HEK293 (cell line): ENCODE data around the gene ARHGEF40.

ENCODE experiments used
- CTCF ChIA-PET: fragments of 350-600 bp; formaldehyde crosslinking; extraction: SDS; loops from one replicate; lab custom pipeline; 2021; ENCODE audit warnings: antibody characterized with exemption; lab: Yijun Ruan, JAX
- POLR2A ChIA-PET: fragments of 300-600 bp; formaldehyde crosslinking; extraction: SDS; loops from one replicate; lab custom pipeline; 2020; ENCODE audit warnings: antibody characterized with exemption, inconsistent platforms; lab: Yijun Ruan, JAX
- H3K27ac ChIP-seq: fragments of 200-500 bp; sonication (Bioruptor generic); 2 replicates; pipeline ENCODE4 v1.5.1; 2014; ENCODE audit warnings: low read depth, low read length, control low read depth, inconsistent platforms; ENCODE audit errors: extremely low read depth
- H3K36me3 ChIP-seq, 2 experiments: fragments of 200-500 bp in 1 of 2; sonication (Bioruptor generic) in 1 of 2; 1 replicate in 1 of 2; 2 replicates in 1 of 2; pipeline ENCODE4 v1.5.1; 2014 to 2017; ENCODE audit warnings: inconsistent platforms in 2 of 2, low read length in 2 of 2; ENCODE audit not compliant: control insufficient read depth in 2 of 2, insufficient read depth in 1 of 2
- H3K4me1 ChIP-seq: fragments of 200-500 bp; sonication (Bioruptor generic); 2 replicates; pipeline ENCODE4 v1.5.1; 2014; ENCODE audit warnings: mild to moderate bottlenecking, low read length, inconsistent platforms; ENCODE audit not compliant: control insufficient read depth, insufficient read depth
- H3K4me3 ChIP-seq: 2 replicates; pipeline ENCODE4 v1.5.1; 2011; ENCODE audit warnings: low read depth, mild to moderate bottlenecking, control low read depth, low read length, moderate library complexity
- H3K9me3 ChIP-seq: fragments of 200-500 bp; sonication (Bioruptor generic); 2 replicates; pipeline ENCODE4 v1.5.1; 2014; ENCODE audit warnings: low read depth, low read length, inconsistent platforms; ENCODE audit not compliant: control insufficient read depth, insufficient read depth
- BCL11B ChIP-seq: fragments of 450-650 bp; formaldehyde crosslinking; IDR thresholded peaks from 2 replicates; pipeline ENCODE4 v1.5.1; 2016; ENCODE audit warnings: low read depth, missing biosample characterization, missing genetic modification characterization
- KLF9 ChIP-seq: fragments of 450-650 bp; formaldehyde crosslinking; IDR thresholded peaks from 2 replicates; pipeline ENCODE4 v1.5.1; 2016; ENCODE audit warnings: missing biosample characterization, missing genetic modification characterization, low read depth
- YY1 ChIP-seq: fragments of 450-650 bp; formaldehyde crosslinking; IDR thresholded peaks from 2 replicates; pipeline ENCODE4 v1.5.1; 2018; ENCODE audit warnings: missing biosample characterization, missing genetic modification characterization
- ZFP41 ChIP-seq: fragments of 450-650 bp; formaldehyde crosslinking; IDR thresholded peaks from 2 replicates; pipeline ENCODE4 v1.5.1; 2016; ENCODE audit warnings: missing biosample characterization, missing genetic modification characterization, borderline replicate concordance
- ZNF114 ChIP-seq: fragments of 450-650 bp; formaldehyde crosslinking; IDR thresholded peaks from 2 replicates; pipeline ENCODE4 v1.5.0; 2017; ENCODE audit warnings: missing biosample characterization, missing genetic modification characterization
- ZNF140 ChIP-seq: fragments of 450-650 bp; formaldehyde crosslinking; IDR thresholded peaks from 2 replicates; pipeline ENCODE4 v1.5.1; 2016; ENCODE audit warnings: missing biosample characterization, missing genetic modification characterization
- ZNF223 ChIP-seq: fragments of 450-650 bp; formaldehyde crosslinking; IDR thresholded peaks from 2 replicates; pipeline ENCODE4 v1.5.1; 2016; ENCODE audit warnings: missing biosample characterization, missing genetic modification characterization
- ZNF311 ChIP-seq: fragments of 450-650 bp; formaldehyde crosslinking; IDR thresholded peaks from 2 replicates; pipeline ENCODE4 v1.5.1; 2017; ENCODE audit warnings: missing biosample characterization, missing genetic modification characterization, borderline replicate concordance
- ZNF37A ChIP-seq: fragments of 450-650 bp; IDR thresholded peaks from 2 replicates; pipeline ENCODE4 v1.5.1; 2018; ENCODE audit warnings: missing biosample characterization, missing genetic modification characterization
- ZNF585B ChIP-seq: fragments of 450-650 bp; formaldehyde crosslinking; IDR thresholded peaks from 2 replicates; pipeline ENCODE4 v1.5.1; 2016; ENCODE audit warnings: missing biosample characterization, missing genetic modification characterization
- ZNF677 ChIP-seq: fragments of 450-650 bp; IDR thresholded peaks from 2 replicates; pipeline ENCODE4 v1.5.0; 2018; ENCODE audit warnings: missing biosample characterization, mild to moderate bottlenecking, missing genetic modification characterization, moderate library complexity
- ZNF792 ChIP-seq: fragments of 450-650 bp; formaldehyde crosslinking; IDR thresholded peaks from 2 replicates; pipeline ENCODE4 v1.5.1; 2016; ENCODE audit warnings: missing biosample characterization, missing genetic modification characterization
- TF ChIP-seq, protein P1 (sequence below): fragments of 450-650 bp; formaldehyde crosslinking; conservative IDR thresholded peaks from 2 replicates; pipeline ENCODE4 v1.5.1; 2016; ENCODE audit warnings: low read depth, missing biosample characterization, missing genetic modification characterization
- TF ChIP-seq, protein P2 (sequence below): fragments of 450-650 bp; formaldehyde crosslinking; IDR thresholded peaks from 2 replicates; pipeline ENCODE4 v1.5.1; 2016; ENCODE audit warnings: missing biosample characterization, missing genetic modification characterization
- TF ChIP-seq, protein P3 (sequence below): fragments of 450-650 bp; IDR thresholded peaks from 2 replicates; pipeline ENCODE4 v1.5.1; 2018; ENCODE audit warnings: missing biosample characterization, mild to moderate bottlenecking, missing genetic modification characterization
- TF ChIP-seq, protein P4 (sequence below): fragments of 450-650 bp; formaldehyde crosslinking; IDR thresholded peaks from 2 replicates; pipeline ENCODE4 v1.5.1; 2016; ENCODE audit warnings: missing biosample characterization, missing genetic modification characterization
- TF ChIP-seq, protein P5 (sequence below): IDR thresholded peaks from 2 replicates; pipeline ENCODE4 v1.6.1; 2011; ENCODE audit warnings: mild to moderate bottlenecking, low read depth, low read length, borderline replicate concordance
- TF ChIP-seq, protein P6 (sequence below): fragments of 450-650 bp; formaldehyde crosslinking; IDR thresholded peaks from 2 replicates; pipeline ENCODE4 v1.5.1; 2016; ENCODE audit warnings: missing biosample characterization, missing genetic modification characterization

The ARHGEF40 gene

DNA sequence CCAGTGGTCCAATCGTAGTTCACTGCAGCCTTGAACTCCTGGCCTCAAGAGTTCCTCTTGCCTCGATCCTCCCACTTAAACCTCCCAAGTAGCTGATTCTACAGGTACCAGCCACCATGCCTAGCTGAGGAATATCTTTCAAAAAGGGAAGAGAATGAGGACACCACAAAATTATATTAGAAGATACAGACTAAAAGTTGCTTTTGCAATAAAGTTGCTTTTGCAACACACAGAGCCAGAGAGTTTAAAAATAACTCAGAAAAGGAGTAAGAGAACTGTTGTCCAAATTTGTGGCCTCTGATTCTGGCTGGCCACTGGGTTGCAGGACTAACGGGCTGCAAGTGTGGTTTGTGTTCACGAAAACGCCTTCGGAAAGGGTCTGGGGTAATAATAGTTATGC, 50.6 kb downstream of the ARHGEF40 start (continued):
- TF ChIP-seq, protein P1, sequence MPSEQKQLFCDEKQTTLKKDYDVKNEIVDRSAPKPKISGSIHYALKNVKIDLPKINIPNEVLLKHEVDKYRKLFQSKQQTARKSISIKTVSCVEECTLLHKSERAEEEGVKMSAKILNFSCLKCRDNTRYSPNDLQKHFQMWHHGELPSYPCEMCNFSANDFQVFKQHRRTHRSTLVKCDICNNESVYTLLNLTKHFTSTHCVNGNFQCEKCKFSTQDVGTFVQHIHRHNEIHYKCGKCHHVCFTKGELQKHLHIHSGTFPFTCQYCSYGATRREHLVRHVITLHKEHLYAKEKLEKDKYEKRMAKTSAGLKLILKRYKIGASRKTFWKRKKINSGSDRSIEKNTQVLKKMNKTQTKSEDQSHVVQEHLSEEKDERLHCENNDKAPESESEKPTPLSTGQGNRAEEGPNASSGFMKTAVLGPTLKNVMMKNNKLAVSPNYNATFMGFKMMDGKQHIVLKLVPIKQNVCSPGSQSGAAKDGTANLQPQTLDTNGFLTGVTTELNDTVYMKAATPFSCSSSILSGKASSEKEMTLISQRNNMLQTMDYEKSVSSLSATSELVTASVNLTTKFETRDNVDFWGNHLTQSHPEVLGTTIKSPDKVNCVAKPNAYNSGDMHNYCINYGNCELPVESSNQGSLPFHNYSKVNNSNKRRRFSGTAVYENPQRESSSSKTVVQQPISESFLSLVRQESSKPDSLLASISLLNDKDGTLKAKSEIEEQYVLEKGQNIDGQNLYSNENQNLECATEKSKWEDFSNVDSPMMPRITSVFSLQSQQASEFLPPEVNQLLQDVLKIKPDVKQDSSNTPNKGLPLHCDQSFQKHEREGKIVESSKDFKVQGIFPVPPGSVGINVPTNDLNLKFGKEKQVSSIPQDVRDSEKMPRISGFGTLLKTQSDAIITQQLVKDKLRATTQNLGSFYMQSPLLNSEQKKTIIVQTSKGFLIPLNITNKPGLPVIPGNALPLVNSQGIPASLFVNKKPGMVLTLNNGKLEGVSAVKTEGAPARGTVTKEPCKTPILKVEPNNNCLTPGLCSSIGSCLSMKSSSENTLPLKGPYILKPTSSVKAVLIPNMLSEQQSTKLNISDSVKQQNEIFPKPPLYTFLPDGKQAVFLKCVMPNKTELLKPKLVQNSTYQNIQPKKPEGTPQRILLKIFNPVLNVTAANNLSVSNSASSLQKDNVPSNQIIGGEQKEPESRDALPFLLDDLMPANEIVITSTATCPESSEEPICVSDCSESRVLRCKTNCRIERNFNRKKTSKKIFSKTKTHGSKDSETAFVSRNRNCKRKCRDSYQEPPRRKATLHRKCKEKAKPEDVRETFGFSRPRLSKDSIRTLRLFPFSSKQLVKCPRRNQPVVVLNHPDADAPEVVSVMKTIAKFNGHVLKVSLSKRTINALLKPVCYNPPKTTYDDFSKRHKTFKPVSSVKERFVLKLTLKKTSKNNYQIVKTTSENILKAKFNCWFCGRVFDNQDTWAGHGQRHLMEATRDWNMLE (tag by site-specific recombination): no peak
- TF ChIP-seq ZNF585B (tag by site-specific recombination): no peak

DNA sequence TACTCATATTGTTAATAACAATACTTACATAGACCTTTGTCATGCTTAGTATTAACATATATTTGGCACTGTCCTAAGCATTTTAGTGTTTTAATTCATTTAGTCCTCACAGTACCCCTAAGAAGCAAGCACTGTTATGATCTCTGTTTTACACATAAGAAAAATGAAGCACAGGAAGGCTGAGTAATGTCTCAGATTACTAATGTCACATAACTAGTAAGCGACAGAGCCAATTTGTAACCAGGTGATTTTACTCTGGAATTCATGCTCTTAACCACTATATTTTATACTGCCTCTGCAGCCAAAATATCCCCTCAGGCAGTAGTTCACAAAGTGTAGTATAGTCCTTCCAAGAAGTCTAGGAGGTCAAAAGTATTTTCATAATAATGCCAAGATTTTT, 51.0 kb downstream of the ARHGEF40 start:
- H3K27ac ChIP-seq: no peak overlapping the region
- no peaks in the 10 kb centered on the region; a peak in 1 of 3 replicates for H3K36me3 ChIP-seq
- no peaks in the 10 kb centered on the region for H3K4me1 ChIP-seq
- ChIA-PET POLR2A (interaction anchor here (0.7 kb wide), 1 partner anchor 71 kb away, joined by 7 read pairs; no protein-coding TSS in a partner anchor), CTCF (no interaction called here)
- H3K4me3 ChIP-seq: no peak overlapping the region
- H3K9me3 ChIP-seq: no peaks in the 10 kb centered on the region
- TF ChIP-seq BCL11B (tag by site-specific recombination) (no peak), ZNF223 (tag by site-specific recombination) (no peak), ZNF311 (tag by site-specific recombination) (no peak), ZFP41 (no peak), ZNF37A (tag by site-specific recombination) (no peak), YY1 (no peak), ZNF140 (tag by site-specific recombination) (no peak), ZNF792 (tag by site-specific recombination) (no peak), ZNF114 (tag by site-specific recombination) (no peak), ZNF677 (no peak), KLF9 (tag by site-specific recombination) (no peak)
- TF ChIP-seq, protein P2, sequence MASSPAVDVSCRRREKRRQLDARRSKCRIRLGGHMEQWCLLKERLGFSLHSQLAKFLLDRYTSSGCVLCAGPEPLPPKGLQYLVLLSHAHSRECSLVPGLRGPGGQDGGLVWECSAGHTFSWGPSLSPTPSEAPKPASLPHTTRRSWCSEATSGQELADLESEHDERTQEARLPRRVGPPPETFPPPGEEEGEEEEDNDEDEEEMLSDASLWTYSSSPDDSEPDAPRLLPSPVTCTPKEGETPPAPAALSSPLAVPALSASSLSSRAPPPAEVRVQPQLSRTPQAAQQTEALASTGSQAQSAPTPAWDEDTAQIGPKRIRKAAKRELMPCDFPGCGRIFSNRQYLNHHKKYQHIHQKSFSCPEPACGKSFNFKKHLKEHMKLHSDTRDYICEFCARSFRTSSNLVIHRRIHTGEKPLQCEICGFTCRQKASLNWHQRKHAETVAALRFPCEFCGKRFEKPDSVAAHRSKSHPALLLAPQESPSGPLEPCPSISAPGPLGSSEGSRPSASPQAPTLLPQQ (tag by site-specific recombination): no peak
- TF ChIP-seq, protein P1 (tag by site-specific recombination): no peak
- TF ChIP-seq, protein P3, sequence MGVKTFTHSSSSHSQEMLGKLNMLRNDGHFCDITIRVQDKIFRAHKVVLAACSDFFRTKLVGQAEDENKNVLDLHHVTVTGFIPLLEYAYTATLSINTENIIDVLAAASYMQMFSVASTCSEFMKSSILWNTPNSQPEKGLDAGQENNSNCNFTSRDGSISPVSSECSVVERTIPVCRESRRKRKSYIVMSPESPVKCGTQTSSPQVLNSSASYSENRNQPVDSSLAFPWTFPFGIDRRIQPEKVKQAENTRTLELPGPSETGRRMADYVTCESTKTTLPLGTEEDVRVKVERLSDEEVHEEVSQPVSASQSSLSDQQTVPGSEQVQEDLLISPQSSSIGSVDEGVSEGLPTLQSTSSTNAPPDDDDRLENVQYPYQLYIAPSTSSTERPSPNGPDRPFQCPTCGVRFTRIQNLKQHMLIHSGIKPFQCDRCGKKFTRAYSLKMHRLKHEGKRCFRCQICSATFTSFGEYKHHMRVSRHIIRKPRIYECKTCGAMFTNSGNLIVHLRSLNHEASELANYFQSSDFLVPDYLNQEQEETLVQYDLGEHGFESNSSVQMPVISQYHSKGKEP (tag by site-specific recombination): no peak
- TF ChIP-seq, protein P4, sequence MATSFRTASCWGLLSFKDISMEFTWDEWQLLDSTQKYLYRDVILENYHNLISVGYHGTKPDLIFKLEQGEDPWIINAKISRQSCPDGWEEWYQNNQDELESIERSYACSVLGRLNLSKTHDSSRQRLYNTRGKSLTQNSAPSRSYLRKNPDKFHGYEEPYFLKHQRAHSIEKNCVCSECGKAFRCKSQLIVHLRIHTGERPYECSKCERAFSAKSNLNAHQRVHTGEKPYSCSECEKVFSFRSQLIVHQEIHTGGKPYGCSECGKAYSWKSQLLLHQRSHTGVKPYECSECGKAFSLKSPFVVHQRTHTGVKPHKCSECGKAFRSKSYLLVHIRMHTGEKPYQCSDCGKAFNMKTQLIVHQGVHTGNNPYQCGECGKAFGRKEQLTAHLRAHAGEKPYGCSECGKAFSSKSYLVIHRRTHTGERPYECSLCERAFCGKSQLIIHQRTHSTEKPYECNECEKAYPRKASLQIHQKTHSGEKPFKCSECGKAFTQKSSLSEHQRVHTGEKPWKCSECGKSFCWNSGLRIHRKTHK (tag by site-specific recombination): no peak
- TF ChIP-seq, protein P5, sequence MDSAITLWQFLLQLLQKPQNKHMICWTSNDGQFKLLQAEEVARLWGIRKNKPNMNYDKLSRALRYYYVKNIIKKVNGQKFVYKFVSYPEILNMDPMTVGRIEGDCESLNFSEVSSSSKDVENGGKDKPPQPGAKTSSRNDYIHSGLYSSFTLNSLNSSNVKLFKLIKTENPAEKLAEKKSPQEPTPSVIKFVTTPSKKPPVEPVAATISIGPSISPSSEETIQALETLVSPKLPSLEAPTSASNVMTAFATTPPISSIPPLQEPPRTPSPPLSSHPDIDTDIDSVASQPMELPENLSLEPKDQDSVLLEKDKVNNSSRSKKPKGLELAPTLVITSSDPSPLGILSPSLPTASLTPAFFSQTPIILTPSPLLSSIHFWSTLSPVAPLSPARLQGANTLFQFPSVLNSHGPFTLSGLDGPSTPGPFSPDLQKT: no peak
- TF ChIP-seq, protein P6, sequence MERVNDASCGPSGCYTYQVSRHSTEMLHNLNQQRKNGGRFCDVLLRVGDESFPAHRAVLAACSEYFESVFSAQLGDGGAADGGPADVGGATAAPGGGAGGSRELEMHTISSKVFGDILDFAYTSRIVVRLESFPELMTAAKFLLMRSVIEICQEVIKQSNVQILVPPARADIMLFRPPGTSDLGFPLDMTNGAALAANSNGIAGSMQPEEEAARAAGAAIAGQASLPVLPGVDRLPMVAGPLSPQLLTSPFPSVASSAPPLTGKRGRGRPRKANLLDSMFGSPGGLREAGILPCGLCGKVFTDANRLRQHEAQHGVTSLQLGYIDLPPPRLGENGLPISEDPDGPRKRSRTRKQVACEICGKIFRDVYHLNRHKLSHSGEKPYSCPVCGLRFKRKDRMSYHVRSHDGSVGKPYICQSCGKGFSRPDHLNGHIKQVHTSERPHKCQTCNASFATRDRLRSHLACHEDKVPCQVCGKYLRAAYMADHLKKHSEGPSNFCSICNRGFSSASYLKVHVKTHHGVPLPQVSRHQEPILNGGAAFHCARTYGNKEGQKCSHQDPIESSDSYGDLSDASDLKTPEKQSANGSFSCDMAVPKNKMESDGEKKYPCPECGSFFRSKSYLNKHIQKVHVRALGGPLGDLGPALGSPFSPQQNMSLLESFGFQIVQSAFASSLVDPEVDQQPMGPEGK (tag by site-specific recombination): no peak
